Lung (tissue), 16 donors: ENCODE data around the gene GULP1. TPM values are rescaled to one million over a fixed set of nuclear protein-coding genes. Genes with fewer than 3 reads are reported as not detected.

Experiments used
- ATAC-seq: fragments of 200-7000 bp; cut with Tn5 transposase; one replicate; pipeline ENCODE4 v1.9.1; 2020; ENCODE audit warnings: moderate number of reproducible peaks; ENCODE audit not compliant: insufficient read depth, low FRiP score
- DNase-seq, 3 donors: peaks; one replicate each; pipeline ENCODE4 v3.0.0-alpha.2; 2013 to 2017
- H3K27ac ChIP-seq, 2 donors: one replicate each; pipeline ENCODE4 v1.5.1; 2013; ENCODE audit warnings: mild to moderate bottlenecking in 2 of 2, moderate library complexity in 2 of 2, control low read depth in 1 of 2, inconsistent platforms in 1 of 2, low read depth in 1 of 2, low read length in 1 of 2
- H3K27me3 ChIP-seq, 3 donors: one replicate each; pipeline ENCODE4 v1.5.1; 2013; ENCODE audit warnings: low read length in 2 of 3; ENCODE audit not compliant: control insufficient read depth in 3 of 3, insufficient read depth in 3 of 3
- H3K36me3 ChIP-seq, 4 donors: one replicate each; pipeline ENCODE4 v1.5.1; 2013; ENCODE audit warnings: low read length in 4 of 4, mild to moderate bottlenecking in 1 of 4, moderate library complexity in 1 of 4; ENCODE audit not compliant: control insufficient read depth in 4 of 4, insufficient read depth in 4 of 4
- H3K4me1 ChIP-seq, 5 donors: one replicate each; pipeline ENCODE4 v1.5.1; 2013; ENCODE audit warnings: low read length in 5 of 5, mild to moderate bottlenecking in 2 of 5, moderate library complexity in 1 of 5; ENCODE audit not compliant: control insufficient read depth in 5 of 5, insufficient read depth in 5 of 5
- H3K4me3 ChIP-seq: one replicate; pipeline ENCODE4 v1.5.1; 2013; ENCODE audit warnings: mild to moderate bottlenecking, control low read depth, moderate library complexity
- H3K9ac ChIP-seq, 2 donors: one replicate each; pipeline ENCODE4 v1.5.1; 2013; ENCODE audit warnings: low read length in 2 of 2, control low read depth in 1 of 2; ENCODE audit not compliant: insufficient read depth in 1 of 2
- H3K9me3 ChIP-seq, 4 donors: one replicate each; pipeline ENCODE4 v1.5.1; 2013; ENCODE audit warnings: low read length in 3 of 4, mild to moderate bottlenecking in 1 of 4, moderate library complexity in 1 of 4; ENCODE audit not compliant: control insufficient read depth in 4 of 4, insufficient read depth in 3 of 4
- CTCF ChIP-seq: IDR thresholded peaks from 2 replicates; pipeline ENCODE4 v1.5.1; 2012; ENCODE audit warnings: mild to moderate bottlenecking; ENCODE audit errors: control extremely low read depth, extremely low read depth
- WGBS, 2 donors: extraction: QIAGEN DNeasy Blood & Tissue Kit; methylation state at CpG; one replicate each; pipeline ENCODE4 v1.1.7; 2013; 5-methylcytosine and 5-hydroxymethylcytosine counted together
- long read RNA-seq, 5 donors: transcript quantifications; one replicate each; lab custom pipeline, GENCODE V29; 2026
- polyA plus RNA-seq, 2 donors: library from polyadenylated mRNA; stranded (reverse); fragments of 200-250 nt; gene quantifications; one replicate each; pipeline ENCODE4 v1.2.1, GENCODE V29; 2013
- total RNA-seq, 2 donors: library from RNA; depleted of rRNA in 1 of 2; stranded (reverse); fragments of >200 nt in 1 of 2; gene quantifications; one replicate each; pipeline ENCODE4 v1.2.1, GENCODE V29; 2014 to 2021
- donor health status: control.
- donor health status: control.
- donor health status: Bipolar disorder and iron deficiency.
- donor health status: healthy.
- donor health status: DM: yes; HTN: yes; CAD: no.

The GULP1 gene
- 10 to 100 TPM; 29.2 to 86.7 TPM for total RNA-seq
- polyA plus RNA-seq: 10 to 100 TPM in 1 of 2 donors, 1 to 10 TPM in 1; 9.1 to 11.0 TPM
- long read RNA-seq, donor 1, transcript GULP1-206 (12 exons, 1,376 nt): major isoform, 7 of 24 reads
- long read RNA-seq, donor 1, partial matches to known transcripts: 16 of 24 reads
- long read RNA-seq, donor 1, other reads (novel, unspliced or antisense): 0 of 24 reads
- long read RNA-seq, donor 2, partial matches to known transcripts: 0 of 1 reads
- long read RNA-seq, donor 2, other reads (novel, unspliced or antisense): 0 of 1 reads
- long read RNA-seq, donor 3, partial matches to known transcripts: 0 of 3 reads
- long read RNA-seq, donor 3, other reads (novel, unspliced or antisense): 0 of 3 reads
- long read RNA-seq, donor 4, partial matches to known transcripts: 0 of 3 reads
- long read RNA-seq, donor 4, other reads (novel, unspliced or antisense): 0 of 3 reads
- long read RNA-seq, donor 5, partial matches to known transcripts: 52 of 60 reads
- long read RNA-seq, donor 5, other reads (novel, unspliced or antisense): 0 of 60 reads

GRCh38 chr2:188291617-188292347 is at the start of gene GULP1:
Gene GULP1, plus strand, starts transcription at chr2:188291874. Its CDS starts 185,829 bp downstream, at chr2:188477703.
- H3K9ac ChIP-seq: peak within 1 kb of the TSS; percentile 88 to 92
- H3K9me3 ChIP-seq: no peaks in the 10 kb centered on the region
- peaks cover 0 to 6% (median 0%) of the 10 kb centered on the region in 4 donors for H3K36me3 ChIP-seq
- peaks cover 0 to 41% (median 8%) of the 10 kb centered on the region in 5 donors for H3K4me1 ChIP-seq
- TF ChIP-seq CTCF: no peak
- WGBS, 2 donors: 1% methylated on average over 59 to 61 of the region's 61 CpGs
- ATAC-seq: peak; percentile 82
- peak; percentile 92 to 94 (median 94) for DNase-seq
- H3K27ac ChIP-seq: peak within 1 kb of the TSS; percentile 46 to 89
- peak within 1 kb of the TSS; percentile 59 for H3K4me3 ChIP-seq
- H3K27me3 ChIP-seq: no peaks in the 10 kb centered on the region

- no peak overlapping the region for H3K9ac ChIP-seq
- H3K27ac ChIP-seq: no peak overlapping the region
- no peaks in the 10 kb centered on the region for H3K27me3 ChIP-seq
- TF ChIP-seq CTCF: no peak
- H3K4me3 ChIP-seq: no peak overlapping the region
- ATAC-seq (no peak), DNase-seq (no peak)
- 88 to 94% methylated on average over 1 of the region's 1 CpG for WGBS, 2 donors
- H3K9me3 ChIP-seq: no peaks in the 10 kb centered on the region
- no peaks in the 10 kb centered on the region for H3K36me3 ChIP-seq
- no peaks in the 10 kb centered on the region for H3K4me1 ChIP-seq
Measured at GRCh38 chr2:188243381-188243780, 48.3 kb upstream of the GULP1 start.

- no peaks in the 10 kb centered on the region for H3K4me1 ChIP-seq
- no peaks in the 10 kb centered on the region for H3K9me3 ChIP-seq
- no peaks in the 10 kb centered on the region for H3K27me3 ChIP-seq
- H3K27ac ChIP-seq: no peak overlapping the region
- no peak overlapping the region for H3K4me3 ChIP-seq
- H3K36me3 ChIP-seq: no peaks in the 10 kb centered on the region
- DNase-seq (no peak), ATAC-seq (no peak)
- H3K9ac ChIP-seq: no peak overlapping the region
- 83 to 89% methylated on average over 3 of the region's 3 CpGs for WGBS, 2 donors
- no peak for TF ChIP-seq CTCF
Measured at GRCh38 chr2:188244383-188244782, 47.3 kb upstream of the GULP1 start.
